Left lung (tissue), 10 donors: ENCODE measurements around the gene CRIM1. TPM values are rescaled to one million over a fixed set of nuclear protein-coding genes. Genes with fewer than 3 reads are reported as not detected.
A peak's percentile ranks its signal among the peaks of the same experiment; 100 is the strongest.

Source experiments
- ATAC-seq: fragments of 200-7000 bp; cut with Tn5 transposase; one replicate; pipeline ENCODE4 v1.9.1; 2020; ENCODE audit warnings: moderate library complexity
- DNase-seq, 4 donors: peaks; one replicate each; pipeline ENCODE4 v3.0.0-alpha.2; 2013 to 2020
- H3K27ac ChIP-seq, 2 donors: fragments of 200-600 bp; sonication (generic) in 1 of 2; one replicate each; pipeline versions ENCODE4 v1.5.0 to v1.8.0; 2020 to 2021
- H3K27me3 ChIP-seq, 2 donors: fragments of 200-600 bp; sonication (generic) in 1 of 2; one replicate each; pipeline versions ENCODE4 v1.5.0 to v1.8.0; 2020 to 2021
- H3K36me3 ChIP-seq, 2 donors: fragments of 200-600 bp; sonication (generic) in 1 of 2; one replicate each; pipeline versions ENCODE4 v1.5.0 to v1.8.0; 2020 to 2021
- H3K4me1 ChIP-seq, 2 donors: fragments of 200-600 bp; one replicate each; pipeline ENCODE4 v1.8.0; 2021
- H3K4me3 ChIP-seq, 2 donors: fragments of 200-600 bp; sonication (generic) in 1 of 2; one replicate each; pipeline versions ENCODE4 v1.5.0 to v1.8.0; 2020 to 2021; ENCODE audit warnings: mild to moderate bottlenecking in 1 of 2
- H3K9me3 ChIP-seq, 2 donors: fragments of 200-600 bp; sonication (generic) in 1 of 2; one replicate each; pipeline versions ENCODE4 v1.5.0 to v1.8.0; 2020 to 2021
- intact Hi-C, 2 donors: fragments of 100-400 bp; cut with DNase I; formaldehyde crosslinking; loops; one replicate each; pipeline versions ENCODE4 v1.11.2 to v1.14.2; 2022
- polyA plus RNA-seq, 6 donors: library from polyadenylated mRNA; unstranded; fragments of 120-200 nt; gene quantifications; one replicate each; pipeline ENCODE4 v1.2.1, GENCODE V29; 2013; ENCODE audit not compliant: insufficient read length in 6 of 6
- total RNA-seq, 2 donors: library from RNA; stranded (reverse); fragmentation: NEBNext Ultra II Directional; extraction: Animal tissue kit (Norgen Biotek cat#: 25700); gene quantifications; one replicate each; pipeline ENCODE4 v1.2.1, GENCODE V29; 2021
- TF ChIP-seq, protein P1 (sequence below), 2 donors: fragments of 200-600 bp; sonication (generic) in 1 of 2; IDR thresholded peaks; one replicate each; pipeline versions ENCODE4 v1.5.0 to v1.8.0; 2021; ENCODE audit warnings: antibody characterized with exemption in 2 of 2
- donor health status: DM: no; HTN: yes; CAD: no.
- donor health status: DM: no; HTN: no; CAD: no.

CRIM1 gene
- total and polyA plus RNA-seq, 8 donors, result 28.7 to 72.9 (median 31.4) TPM

DNA sequence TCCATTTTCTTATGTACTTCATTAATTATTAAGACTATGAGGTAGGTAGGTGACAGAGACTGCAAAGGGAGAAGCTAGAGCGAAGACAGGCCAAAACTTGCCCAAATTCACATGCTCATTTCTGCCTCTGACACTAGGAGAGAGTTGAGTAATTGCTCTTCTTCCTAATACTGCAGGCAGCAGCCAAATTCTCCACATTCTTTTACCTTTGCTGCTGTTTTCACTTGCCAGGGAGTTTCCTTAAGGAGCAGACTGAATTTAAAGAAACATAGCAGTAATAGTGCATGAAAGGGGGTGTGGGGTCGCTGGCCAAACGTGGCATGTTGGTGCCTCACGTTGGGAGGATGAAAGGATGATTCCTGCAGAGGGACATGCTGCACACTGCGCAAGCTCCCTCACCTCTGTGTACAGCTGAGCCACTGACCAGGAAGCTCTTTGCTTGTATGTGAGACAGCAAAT is 12.3 kb downstream of the CRIM1 start:
- H3K4me1 ChIP-seq, result peaks cover 26 to 39% of the 10 kb centered on the region in 2 donors
- ATAC-seq, result peak; percentile 64

DNA sequence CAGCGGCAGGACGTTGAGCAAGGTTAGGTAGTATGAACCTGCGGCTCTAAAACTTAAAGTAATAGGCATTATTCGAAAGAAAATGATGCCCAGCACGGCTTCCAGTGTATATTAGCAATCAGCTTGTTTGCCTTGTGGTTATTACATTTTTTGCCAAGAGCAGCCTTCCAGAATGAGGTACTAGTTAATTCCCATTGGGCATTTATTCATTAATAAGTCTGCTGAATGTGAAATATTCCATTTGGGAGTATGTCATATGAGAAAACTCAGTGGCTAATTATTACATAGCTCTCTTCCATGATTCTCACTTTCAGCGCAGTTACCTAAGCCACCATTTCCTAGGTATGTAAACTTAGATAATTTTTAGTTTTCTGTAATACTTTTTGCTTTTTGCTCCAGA is 12.9 kb downstream of the CRIM1 start:
- DNase-seq, result no peak
- intact Hi-C loops, result no loop called here
- no peak for ATAC-seq
- Histone ChIP-seq H3K36me3 (no peaks in the 10 kb centered on the region), H3K27ac (peak overlapping the region in 1 of 2 donors; percentile 1), H3K27me3 (no peaks in the 10 kb centered on the region), H3K4me3 (no peak overlapping the region), H3K9me3 (no peaks in the 10 kb centered on the region), H3K4me1 (peaks cover 28 to 44% of the 10 kb centered on the region in 2 donors)
- TF ChIP-seq, protein P1, sequence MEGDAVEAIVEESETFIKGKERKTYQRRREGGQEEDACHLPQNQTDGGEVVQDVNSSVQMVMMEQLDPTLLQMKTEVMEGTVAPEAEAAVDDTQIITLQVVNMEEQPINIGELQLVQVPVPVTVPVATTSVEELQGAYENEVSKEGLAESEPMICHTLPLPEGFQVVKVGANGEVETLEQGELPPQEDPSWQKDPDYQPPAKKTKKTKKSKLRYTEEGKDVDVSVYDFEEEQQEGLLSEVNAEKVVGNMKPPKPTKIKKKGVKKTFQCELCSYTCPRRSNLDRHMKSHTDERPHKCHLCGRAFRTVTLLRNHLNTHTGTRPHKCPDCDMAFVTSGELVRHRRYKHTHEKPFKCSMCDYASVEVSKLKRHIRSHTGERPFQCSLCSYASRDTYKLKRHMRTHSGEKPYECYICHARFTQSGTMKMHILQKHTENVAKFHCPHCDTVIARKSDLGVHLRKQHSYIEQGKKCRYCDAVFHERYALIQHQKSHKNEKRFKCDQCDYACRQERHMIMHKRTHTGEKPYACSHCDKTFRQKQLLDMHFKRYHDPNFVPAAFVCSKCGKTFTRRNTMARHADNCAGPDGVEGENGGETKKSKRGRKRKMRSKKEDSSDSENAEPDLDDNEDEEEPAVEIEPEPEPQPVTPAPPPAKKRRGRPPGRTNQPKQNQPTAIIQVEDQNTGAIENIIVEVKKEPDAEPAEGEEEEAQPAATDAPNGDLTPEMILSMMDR (IDR thresholded peaks at IDR 0.05), result no peak

More for the DNA sequence above, 12.3 kb downstream of the CRIM1 start:
- Histone ChIP-seq H3K9me3 (no peaks in the 10 kb centered on the region), H3K4me3 (no peak overlapping the region), H3K27ac (peak overlapping the region in 1 of 2 donors; percentile 39), H3K36me3 (no peaks in the 10 kb centered on the region), H3K27me3 (no peaks in the 10 kb centered on the region)
- DNase-seq, result no peak
- intact Hi-C loops, result no loop called here
- TF ChIP-seq, protein P1 (IDR thresholded peaks at IDR 0.05), result no peak

DNA sequence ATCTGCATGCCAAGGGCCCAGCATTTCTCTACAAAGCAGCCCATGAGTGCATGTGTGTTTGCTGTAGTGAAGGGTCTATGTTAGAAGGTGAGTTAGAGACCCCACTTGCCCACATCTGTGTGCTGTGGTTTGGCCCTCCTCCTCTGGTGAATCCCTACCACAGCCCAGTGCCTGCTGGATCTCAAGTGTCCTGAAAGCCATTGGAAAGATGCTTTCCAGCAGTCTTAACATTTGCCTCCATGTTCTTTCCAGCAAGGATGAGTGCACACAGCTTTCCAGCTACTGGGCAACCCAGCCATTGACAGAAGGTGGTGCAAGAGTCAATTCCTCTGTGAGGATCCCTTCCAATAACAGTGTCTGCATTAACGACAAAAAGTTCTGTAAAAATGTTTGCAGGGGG is 13.6 kb downstream of the CRIM1 start:
- Histone ChIP-seq H3K4me3 (no peak overlapping the region), H3K27me3 (no peaks in the 10 kb centered on the region), H3K9me3 (no peaks in the 10 kb centered on the region), H3K4me1 (peaks cover 34 to 48% of the 10 kb centered on the region in 2 donors), H3K27ac (no peak overlapping the region), H3K36me3 (no peaks in the 10 kb centered on the region)
- DNase-seq (no peak), ATAC-seq (no peak)
- intact Hi-C loops, result no loop called here
- TF ChIP-seq, protein P1 (IDR thresholded peaks at IDR 0.05), result no peak

DNA sequence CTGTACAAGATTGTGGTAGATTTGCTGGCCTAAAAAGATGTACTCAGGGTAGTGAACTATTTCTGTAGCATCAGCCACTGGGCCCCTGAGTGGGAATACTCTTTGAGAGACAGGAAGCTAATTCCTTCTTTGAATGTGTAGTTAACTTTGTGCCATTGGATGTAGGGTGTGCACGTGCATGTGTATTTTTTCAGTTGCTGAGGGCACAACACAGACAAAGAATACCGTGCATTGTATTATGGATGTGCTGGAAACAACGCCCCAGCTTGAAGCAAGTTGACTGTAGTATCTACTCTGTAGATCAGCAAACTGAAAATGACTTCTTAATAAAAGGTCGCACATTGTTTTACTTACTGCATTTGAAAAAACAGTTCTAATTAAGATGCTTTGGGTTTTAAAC is 14.1 kb downstream of the CRIM1 start:
- intact Hi-C loops, result no loop called here
- TF ChIP-seq, protein P1 (IDR thresholded peaks at IDR 0.05), result no peak

DNA sequence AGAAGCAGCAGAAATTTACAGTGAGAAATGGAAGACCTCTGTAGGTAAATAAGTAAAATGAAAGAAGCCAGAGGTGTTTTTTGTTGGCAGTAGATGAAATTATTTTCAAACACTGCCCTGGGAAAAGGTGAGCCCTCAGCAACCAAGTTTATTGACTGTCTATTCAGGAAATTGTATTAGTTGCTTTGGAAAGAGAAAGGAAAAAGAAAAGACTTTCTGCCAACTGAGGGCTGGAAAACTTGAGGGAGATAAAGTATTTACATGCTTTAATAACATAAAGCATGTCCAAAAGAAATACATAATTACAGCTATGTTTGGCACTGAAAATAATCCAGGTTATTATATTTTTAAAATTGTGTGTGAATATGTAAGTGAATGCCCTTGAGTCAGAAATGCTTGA is 14.7 kb downstream of the CRIM1 start:
- intact Hi-C loops, result no loop called here
- H3K36me3 ChIP-seq, result no peaks in the 10 kb centered on the region
- H3K9me3 ChIP-seq, result no peaks in the 10 kb centered on the region
- no peak overlapping the region for H3K4me3 ChIP-seq
- H3K27ac ChIP-seq, result peak overlapping the region in 1 of 2 donors; percentile 6
- TF ChIP-seq, protein P1 (IDR thresholded peaks at IDR 0.05), result no peak
- peaks cover 34 to 53% of the 10 kb centered on the region in 2 donors for H3K4me1 ChIP-seq
- no peak for DNase-seq
- no peak for ATAC-seq
- no peaks in the 10 kb centered on the region for H3K27me3 ChIP-seq

More for the DNA sequence above, 14.1 kb downstream of the CRIM1 start:
- H3K27me3 ChIP-seq, result no peaks in the 10 kb centered on the region
- no peaks in the 10 kb centered on the region for H3K36me3 ChIP-seq
- ATAC-seq (no peak), DNase-seq (no peak)
- H3K27ac ChIP-seq, result no peak overlapping the region
- no peak overlapping the region for H3K4me3 ChIP-seq
- H3K9me3 ChIP-seq, result no peaks in the 10 kb centered on the region
- H3K4me1 ChIP-seq, result peaks cover 34 to 53% of the 10 kb centered on the region in 2 donors
